Loucy (cell line): ENCODE data around the gene KLF6.

Source experiments
- CTCF ChIP-seq: fragments of 200-600 bp; sonication (generic); conservative IDR thresholded peaks from 2 replicates; pipeline ENCODE4 v1.5.1; 2014; ENCODE audit warnings: mild to moderate bottlenecking, antibody characterized with exemption, low read length
- EZH2phosphoT487 ChIP-seq: fragments of 200-600 bp; IDR thresholded peaks from 2 replicates; pipeline ENCODE4 v1.6.1; 2018; ENCODE audit warnings: antibody characterized with exemption, mild to moderate bottlenecking, moderate library complexity, borderline replicate concordance

GRCh38 chr10:3830946-3831345, 45.9 kb upstream of the KLF6 start:
- TF ChIP-seq EZH2phosphoT487 (no peak), CTCF (no peak)
